Esophagus (tissue), 2 donors: ENCODE results near the gene RPL39L. TPM values are rescaled to one million over a fixed set of nuclear protein-coding genes. Genes with fewer than 3 reads are reported as not detected.
"Not testable (repeated sequence)": the region's sequence is repeated elsewhere in the genome, so short reads cannot be mapped to it uniquely, and the experiment has no call there.

Experiments used
- H3K27ac ChIP-seq, 2 donors: one replicate each; pipeline ENCODE4 v1.5.1; 2013; ENCODE audit warnings: low read depth in 2 of 2, mild to moderate bottlenecking in 2 of 2, inconsistent platforms in 1 of 2, low read length in 1 of 2, moderate library complexity in 1 of 2
- H3K27me3 ChIP-seq, 2 donors: one replicate each; pipeline ENCODE4 v1.6.1; 2013; ENCODE audit warnings: low read length in 2 of 2, control low read depth in 1 of 2, mild to moderate bottlenecking in 1 of 2; ENCODE audit not compliant: insufficient read depth in 2 of 2, control insufficient read depth in 1 of 2
- H3K36me3 ChIP-seq, 2 donors: one replicate each; pipeline ENCODE4 v1.6.1; 2013; ENCODE audit warnings: low read length in 1 of 2; ENCODE audit not compliant: control insufficient read depth in 2 of 2, insufficient read depth in 2 of 2
- H3K4me1 ChIP-seq, 2 donors: one replicate each; pipeline ENCODE4 v1.6.1; 2013; ENCODE audit warnings: low read length in 1 of 2; ENCODE audit not compliant: control insufficient read depth in 2 of 2, insufficient read depth in 2 of 2
- H3K4me3 ChIP-seq, 2 donors: one replicate each; pipeline ENCODE4 v1.5.1; 2013; ENCODE audit warnings: low read length in 2 of 2, mild to moderate bottlenecking in 2 of 2, low read depth in 1 of 2, moderate library complexity in 1 of 2
- H3K9me3 ChIP-seq, 2 donors: one replicate each; pipeline ENCODE4 v1.6.1; 2013; ENCODE audit warnings: mild to moderate bottlenecking in 2 of 2, low read depth in 1 of 2, low read length in 1 of 2, moderate library complexity in 1 of 2; ENCODE audit not compliant: control insufficient read depth in 2 of 2, insufficient read depth in 1 of 2
- WGBS, 2 donors: extraction: QIAGEN DNeasy Blood & Tissue Kit; methylation state at CpG; one replicate each; pipeline ENCODE4 v1.1.7; 2013; 5-methylcytosine and 5-hydroxymethylcytosine counted together
- polyA plus RNA-seq, 2 donors: library from polyadenylated mRNA; stranded (reverse); fragments of 200-250 nt; gene quantifications; one replicate each; pipeline ENCODE4 v1.2.3, GENCODE V29; 2013
- donor health status: healthy with polysubstance abuse.
- donor health status: Bipolar disorder and iron deficiency.

RPL39L gene
- polyA plus RNA-seq, 2 donors, result 1.4 to 11.8 TPM

DNA sequence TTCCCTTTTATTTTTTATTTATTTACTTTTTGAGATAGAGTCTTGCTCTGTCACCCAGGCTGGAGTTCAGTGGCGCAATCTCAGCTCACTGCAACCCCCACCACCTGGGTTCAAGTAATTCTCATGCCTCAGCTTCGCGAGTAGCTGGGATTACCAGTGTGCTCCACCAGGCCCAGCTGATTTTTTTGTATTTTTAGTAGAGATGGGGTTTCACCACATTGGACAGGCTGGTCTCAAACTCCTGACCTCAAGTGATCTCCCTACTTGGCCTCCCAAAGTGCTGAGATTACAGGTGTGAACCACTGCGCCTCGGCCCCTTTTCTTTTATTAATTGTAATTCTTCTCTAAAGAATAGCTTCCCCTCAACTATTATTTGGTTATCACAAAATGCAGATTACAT is 31.6 kb upstream of the RPL39L start:
- WGBS, 2 donors, result 93 to 95% methylated on average over 5 of the region's 5 CpGs
- H3K4me3 ChIP-seq, H3K27ac ChIP-seq, H3K27me3 ChIP-seq, H3K4me1 ChIP-seq, H3K36me3 ChIP-seq, H3K9me3 ChIP-seq: not testable (repeated sequence)

- 58 to 74% methylated on average over 2 of the region's 2 CpGs for WGBS, 2 donors
These were observed 30.1 kb upstream of the RPL39L start for GRCh38 chr3:187169231-187169960.

GRCh38 chr3:187167777-187168176 is 28.5 kb upstream of the RPL39L start:
- Histone ChIP-seq H3K4me3 (no peak overlapping the region), H3K9me3 (no peaks in the 10 kb centered on the region), H3K4me1 (no peaks in the 10 kb centered on the region), H3K27me3 (no peaks in the 10 kb centered on the region), H3K27ac (no peak overlapping the region), H3K36me3 (no peaks in the 10 kb centered on the region)
- 74 to 79% methylated on average over 5 of the region's 5 CpGs for WGBS, 2 donors

More at GRCh38 chr3:187169231-187169960, 30.1 kb upstream of the RPL39L start:
- no peaks in the 10 kb centered on the region for H3K4me1 ChIP-seq
- H3K4me3 ChIP-seq, result no peak overlapping the region
- no peaks in the 10 kb centered on the region for H3K36me3 ChIP-seq
- H3K27ac ChIP-seq, result no peak overlapping the region
- H3K9me3 ChIP-seq, result no peaks in the 10 kb centered on the region
- no peaks in the 10 kb centered on the region for H3K27me3 ChIP-seq

- Histone ChIP-seq H3K27ac (no peak overlapping the region), H3K36me3 (no peaks in the 10 kb centered on the region), H3K27me3 (no peaks in the 10 kb centered on the region), H3K9me3 (no peaks in the 10 kb centered on the region), H3K4me1 (no peaks in the 10 kb centered on the region), H3K4me3 (no peak overlapping the region)
- 81 to 85% methylated on average over 8 of the region's 8 CpGs for WGBS, 2 donors
These were observed 27.5 kb upstream of the RPL39L start for GRCh38 chr3:187166750-187167149.

DNA sequence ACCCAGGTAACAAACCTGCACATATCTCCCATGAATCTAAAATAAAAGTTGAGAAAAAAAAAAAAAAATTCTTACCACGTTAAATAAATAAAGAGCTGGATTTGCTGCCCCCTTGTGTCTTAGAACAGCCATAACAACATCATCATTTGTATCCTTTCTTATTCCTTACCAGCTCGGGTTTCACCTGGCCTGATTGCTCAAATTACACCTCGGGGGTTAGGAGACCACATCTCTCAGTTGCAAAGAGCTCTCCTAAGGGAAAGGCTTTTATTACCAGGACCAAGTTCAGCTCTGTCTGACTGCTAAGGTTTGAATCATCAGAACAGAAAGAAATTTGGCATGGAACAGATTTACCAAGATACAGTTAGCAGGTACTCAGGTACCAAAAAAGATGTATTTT is 25.8 kb upstream of the RPL39L start:
- H3K9me3 ChIP-seq, result no peaks in the 10 kb centered on the region
- no peak overlapping the region for H3K27ac ChIP-seq
- no peaks in the 10 kb centered on the region for H3K36me3 ChIP-seq
- 0 to 1% methylated on average over 3 of the region's 3 CpGs for WGBS, 2 donors
- H3K4me3 ChIP-seq, result no peak overlapping the region
- H3K27me3 ChIP-seq, result no peaks in the 10 kb centered on the region
- H3K4me1 ChIP-seq, result no peaks in the 10 kb centered on the region

GRCh38 chr3:187162265-187162953 is 23.1 kb upstream of the RPL39L start:
- no peak overlapping the region for H3K27ac ChIP-seq
- no peaks in the 10 kb centered on the region for H3K4me1 ChIP-seq
- 62 to 71% methylated on average over 6 of the region's 6 CpGs for WGBS, 2 donors
- H3K4me3 ChIP-seq, result no peak overlapping the region
- no peaks in the 10 kb centered on the region for H3K36me3 ChIP-seq
- no peaks in the 10 kb centered on the region for H3K27me3 ChIP-seq
- H3K9me3 ChIP-seq, result peaks cover 2 to 4% of the 10 kb centered on the region in 2 donors

DNA sequence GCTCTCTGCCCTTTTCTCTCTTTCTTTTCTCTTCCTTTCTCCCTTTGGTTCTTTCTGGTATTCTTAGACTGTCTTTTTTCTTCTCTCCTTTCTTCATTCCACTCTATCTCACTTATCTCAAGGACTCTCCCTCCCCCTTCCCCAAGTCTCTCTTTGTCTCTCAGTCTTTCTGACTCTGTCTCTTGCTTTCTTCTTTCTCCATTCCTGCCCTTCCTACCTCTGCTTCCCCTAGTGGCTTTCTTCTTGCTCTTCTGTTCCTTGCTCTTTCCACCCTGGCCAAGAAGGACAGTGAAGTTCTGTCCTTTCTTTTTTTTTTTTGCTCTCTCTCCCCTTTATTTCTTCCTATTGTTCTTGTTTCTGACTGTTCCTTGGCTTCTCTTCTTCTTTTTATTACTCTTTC is 22.3 kb upstream of the RPL39L start:
- Histone ChIP-seq H3K36me3 (no peaks in the 10 kb centered on the region), H3K4me1 (no peaks in the 10 kb centered on the region), H3K27me3 (no peaks in the 10 kb centered on the region), H3K27ac (no peak overlapping the region), H3K4me3 (no peak overlapping the region), H3K9me3 (peaks cover 2 to 4% of the 10 kb centered on the region in 2 donors)

- H3K4me1 ChIP-seq, result no peaks in the 10 kb centered on the region
- no peak overlapping the region for H3K27ac ChIP-seq
- H3K9me3 ChIP-seq, result no peaks in the 10 kb centered on the region
- H3K27me3 ChIP-seq, result no peaks in the 10 kb centered on the region
- 70 to 85% methylated on average over 2 of the region's 2 CpGs for WGBS, 2 donors
- no peak overlapping the region for H3K4me3 ChIP-seq
- H3K36me3 ChIP-seq, result no peaks in the 10 kb centered on the region
These were observed 11.3 kb upstream of the RPL39L start for GRCh38 chr3:187150599-187150998.

- Histone ChIP-seq H3K27me3 (no peaks in the 10 kb centered on the region), H3K4me3 (no peak overlapping the region), H3K27ac (no peak overlapping the region), H3K4me1 (no peaks in the 10 kb centered on the region), H3K9me3 (peaks cover 0 to 3% of the 10 kb centered on the region in 2 donors), H3K36me3 (no peaks in the 10 kb centered on the region)
- 65 to 85% methylated on average over 7 of the region's 7 CpGs for WGBS, 2 donors
These were observed 10.9 kb upstream of the RPL39L start for GRCh38 chr3:187150186-187150585.

- Histone ChIP-seq H3K27ac (no peak overlapping the region), H3K36me3 (no peaks in the 10 kb centered on the region), H3K4me3 (no peak overlapping the region), H3K27me3 (no peaks in the 10 kb centered on the region), H3K4me1 (no peaks in the 10 kb centered on the region), H3K9me3 (peaks cover 0 to 3% of the 10 kb centered on the region in 2 donors)
- 81 to 86% methylated on average over 3 of the region's 3 CpGs for WGBS, 2 donors
These were observed 7.1 kb upstream of the RPL39L start for GRCh38 chr3:187146389-187146788.
